IPS-18c (cell line): ENCODE results near the gene MUC21.

Source experiments
- H3K4me3 ChIP-seq: 2 replicates; pipeline ENCODE4 v1.7.0; 2013; ENCODE audit warnings: low read depth, mild to moderate bottlenecking, low read length, moderate library complexity; ENCODE audit not compliant: insufficient read depth
- H3K9me3 ChIP-seq: one replicate; pipeline ENCODE4 v1.6.1; 2013; ENCODE audit warnings: mild to moderate bottlenecking, low read length, moderate library complexity; ENCODE audit not compliant: control insufficient read depth, insufficient read depth

The MUC21 gene

DNA sequence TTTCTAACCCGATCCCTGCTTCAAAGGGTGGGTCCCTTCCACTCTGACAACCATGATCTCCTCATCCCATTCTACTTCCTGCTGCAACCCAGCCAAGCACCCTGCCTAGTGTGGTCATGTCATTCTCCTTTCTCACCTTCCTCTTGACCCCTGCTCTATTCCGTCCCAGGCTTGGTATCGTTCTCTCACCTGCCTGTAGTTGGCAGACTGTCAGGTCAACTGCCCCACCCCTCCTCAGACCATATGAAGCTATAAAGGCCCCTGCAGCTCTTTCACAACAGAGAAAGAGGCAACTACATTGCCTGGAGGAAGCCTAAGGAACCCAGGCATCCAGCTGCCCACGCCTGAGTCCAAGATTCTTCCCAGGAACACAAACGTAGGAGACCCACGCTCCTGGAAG lies at the start of gene MUC21:
Gene MUC21, plus strand, starts transcription at position 280 of the 400 bp plus-strand sequence. CDS start 241 bp downstream, outside the sequence.
- H3K4me3 ChIP-seq: no peak within 1 kb of the TSS
- H3K9me3 ChIP-seq: no peaks in the 10 kb centered on the region

DNA sequence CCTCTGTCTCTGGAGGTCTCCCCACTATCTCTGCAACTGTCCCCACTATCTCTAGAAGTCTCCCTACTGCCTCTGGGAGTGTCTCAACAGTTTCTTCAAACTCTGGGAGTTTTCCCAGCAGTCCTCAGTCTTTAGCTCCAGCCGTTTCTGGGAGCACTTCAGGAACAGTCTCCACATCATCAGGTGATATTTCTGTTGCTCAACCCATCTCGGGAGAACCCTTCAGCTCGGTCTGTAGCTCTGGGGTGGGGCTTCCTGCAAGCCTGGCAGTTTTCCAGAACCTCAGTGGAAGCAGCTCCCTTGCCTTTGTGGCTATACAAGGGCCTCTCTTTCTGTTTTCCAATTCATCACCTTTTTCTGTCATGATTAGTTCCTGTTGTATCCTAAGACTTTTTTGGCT lies 48.5 kb upstream of the MUC21 start:
- Histone ChIP-seq H3K9me3 (no peaks in the 10 kb centered on the region), H3K4me3 (no peak overlapping the region)

DNA sequence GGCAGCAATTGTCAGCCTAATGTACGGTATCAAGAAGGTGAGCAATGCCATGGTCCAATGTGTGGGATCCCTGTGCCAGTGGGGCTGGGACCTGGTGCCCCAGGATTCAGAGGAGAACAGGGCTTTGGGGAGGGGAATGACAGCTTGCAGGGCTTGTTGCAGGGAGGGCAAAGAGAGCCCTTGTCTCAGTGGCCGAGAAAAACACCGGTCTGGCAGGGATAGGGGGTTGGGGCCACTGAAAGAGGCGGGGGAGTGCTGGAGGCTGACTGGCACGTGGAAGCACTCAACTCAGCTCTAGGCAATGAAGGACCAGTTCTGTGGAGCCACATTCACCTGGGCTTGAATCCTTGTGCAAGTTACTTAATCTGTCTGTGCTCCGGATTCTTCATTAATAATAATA lies 46.3 kb upstream of the MUC21 start:
- Histone ChIP-seq H3K4me3 (no peak overlapping the region), H3K9me3 (no peaks in the 10 kb centered on the region)

DNA sequence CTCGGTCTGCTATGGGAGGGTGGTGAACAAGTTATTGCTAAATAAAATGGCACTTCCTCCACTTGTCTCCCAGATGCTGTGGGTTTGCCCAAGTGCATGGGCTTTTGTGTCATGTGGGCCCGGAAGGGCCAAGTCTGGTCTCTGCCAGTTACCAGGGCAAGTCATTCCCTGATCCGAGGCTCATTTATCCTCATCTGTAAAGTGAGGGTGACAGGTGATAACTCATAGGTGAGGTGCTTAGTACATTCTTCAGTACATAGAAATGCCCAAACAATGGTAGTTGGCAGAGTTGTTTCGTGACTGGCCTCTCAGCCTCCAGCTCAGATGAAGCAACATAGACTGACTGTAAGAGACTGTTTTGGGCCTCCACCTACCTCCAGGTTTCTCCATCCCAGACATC lies 44.8 kb upstream of the MUC21 start:
- Histone ChIP-seq H3K9me3 (no peaks in the 10 kb centered on the region), H3K4me3 (no peak overlapping the region)

DNA sequence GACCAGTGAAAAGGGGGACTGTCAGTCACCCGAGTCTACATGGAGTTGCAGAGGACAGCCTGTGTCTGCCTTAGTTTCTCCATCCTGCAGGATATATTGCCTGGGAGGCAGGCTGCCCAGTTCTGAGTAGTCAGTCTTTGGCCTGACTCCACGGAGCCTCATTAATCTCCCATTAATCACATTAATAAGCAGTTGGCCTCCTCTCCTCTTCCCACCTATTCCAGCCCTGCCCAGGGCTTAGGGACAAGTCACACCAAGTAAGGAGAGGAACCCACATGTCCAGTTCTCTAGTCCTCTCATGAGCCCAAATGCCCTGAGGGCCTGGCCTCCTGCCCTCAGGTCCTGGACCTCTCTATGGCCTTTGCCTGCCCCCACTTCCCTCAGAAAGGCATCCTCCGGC lies 44.0 kb upstream of the MUC21 start:
- no peaks in the 10 kb centered on the region for H3K9me3 ChIP-seq
- no peak overlapping the region for H3K4me3 ChIP-seq

DNA sequence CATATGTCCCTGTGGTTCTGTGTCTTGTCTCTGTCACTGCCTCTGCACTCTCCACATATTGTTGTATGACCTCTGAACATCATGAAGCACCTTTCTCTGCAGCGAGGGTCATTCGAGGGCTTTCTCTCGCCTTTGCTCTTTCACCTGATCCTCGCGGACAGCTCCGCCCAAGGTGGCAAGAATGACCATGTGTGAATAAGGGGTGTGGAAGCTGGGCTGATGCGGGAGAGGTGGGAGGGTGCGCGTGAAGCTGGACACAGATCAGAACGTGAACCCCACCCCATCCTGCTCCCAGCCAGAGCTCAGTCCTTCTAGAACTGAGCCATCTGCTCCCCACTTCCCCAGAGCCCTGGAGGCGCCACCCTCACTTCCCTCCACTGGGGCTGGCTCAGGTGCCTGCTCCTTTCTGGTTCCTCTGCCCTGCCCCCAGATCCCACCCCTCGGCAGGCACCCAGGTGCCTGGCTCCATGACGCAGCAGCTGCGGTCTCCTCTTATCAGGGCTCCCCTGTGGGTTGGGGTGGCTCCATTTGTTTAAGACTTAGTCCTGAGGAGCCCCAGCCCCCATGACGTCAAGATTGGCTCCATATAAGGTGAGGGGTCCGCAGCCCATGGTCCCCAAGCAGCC lies 43.0 kb upstream of the MUC21 start, which contains the start of gene MUCL3:
Gene MUCL3, plus strand, starts transcription at position 613 of the 626 bp plus-strand sequence. CDS start 27 bp downstream, outside the sequence.
- Histone ChIP-seq H3K9me3 (no peaks in the 10 kb centered on the region), H3K4me3 (no peak within 1 kb of the TSS)

DNA sequence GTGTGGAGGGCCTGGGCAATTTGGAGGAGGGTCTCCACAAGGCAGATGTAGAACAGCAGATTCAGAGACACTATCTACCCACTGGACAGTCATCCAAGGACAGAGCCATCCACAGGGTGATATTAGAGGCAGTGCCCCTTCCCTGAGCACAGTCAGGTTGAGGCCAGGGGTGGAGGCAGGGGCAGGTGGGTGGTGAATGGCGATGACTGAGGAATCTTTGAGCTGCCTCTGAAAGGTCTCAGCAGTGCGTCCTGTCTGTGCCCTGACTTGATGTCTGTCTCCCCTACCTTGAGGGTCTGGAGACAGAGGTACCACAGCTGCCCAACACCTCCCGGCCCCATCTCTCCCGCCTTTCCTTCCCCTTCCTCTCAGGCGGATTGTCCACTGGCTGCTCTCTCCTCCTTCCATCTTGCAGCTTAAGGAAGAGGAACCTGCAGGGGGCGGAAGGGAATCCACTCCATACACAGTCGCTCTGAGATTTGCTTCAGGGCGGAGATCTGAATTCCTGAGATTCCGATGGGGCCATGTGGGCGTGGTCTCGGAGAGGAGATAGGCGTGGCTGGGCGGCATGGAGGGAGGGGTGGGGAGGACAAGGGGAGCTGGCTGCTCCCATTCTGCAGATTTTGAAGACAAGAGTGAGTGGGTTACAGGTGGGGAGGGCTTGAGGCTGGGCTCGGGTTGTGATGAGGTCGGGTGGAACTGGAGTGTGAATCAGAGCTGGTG lies 41.0 kb upstream of the MUC21 start:
- Histone ChIP-seq H3K4me3 (no peak overlapping the region), H3K9me3 (no peaks in the 10 kb centered on the region)

DNA sequence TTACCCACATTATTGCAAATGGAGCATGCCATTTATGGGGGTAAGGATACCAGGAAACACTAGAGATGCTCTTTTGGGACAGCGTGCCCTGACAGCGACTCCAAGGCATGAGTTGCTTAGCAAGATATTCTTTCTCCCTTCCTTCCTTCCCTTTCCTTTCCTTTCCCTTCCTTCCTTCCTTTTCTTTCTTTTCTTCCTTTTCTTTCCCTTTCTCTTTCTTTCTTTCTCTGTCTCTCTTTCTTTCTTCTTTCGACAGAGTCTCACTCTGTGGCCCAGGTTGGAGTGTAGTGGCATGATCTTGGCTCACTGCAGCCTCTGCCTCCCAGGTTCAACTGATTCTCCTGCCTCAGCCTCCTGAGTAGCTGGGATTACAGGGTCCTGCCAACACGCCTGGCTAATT lies 39.5 kb upstream of the MUC21 start:
- no peak overlapping the region for H3K4me3 ChIP-seq
- H3K9me3 ChIP-seq: no peaks in the 10 kb centered on the region

DNA sequence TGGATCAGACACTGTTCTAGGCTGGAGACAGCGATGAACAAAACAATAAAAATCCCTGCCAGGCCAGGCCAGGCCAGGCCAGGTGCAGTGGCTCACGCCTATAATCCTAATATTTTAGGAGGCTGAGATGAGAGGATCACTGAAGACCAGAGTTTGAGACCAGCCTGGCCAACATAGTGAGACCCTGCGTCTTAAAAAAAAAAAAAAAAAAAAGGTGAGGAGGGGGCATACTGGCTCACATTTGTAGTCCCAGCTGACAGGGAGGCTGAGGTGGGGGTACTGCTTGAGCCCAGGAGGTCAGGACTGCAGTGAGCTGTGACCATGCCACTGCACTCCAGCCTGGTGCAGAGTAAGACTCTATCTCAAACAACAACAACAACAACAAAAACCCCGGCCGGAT lies 38.2 kb upstream of the MUC21 start:
- no peak overlapping the region for H3K4me3 ChIP-seq

DNA sequence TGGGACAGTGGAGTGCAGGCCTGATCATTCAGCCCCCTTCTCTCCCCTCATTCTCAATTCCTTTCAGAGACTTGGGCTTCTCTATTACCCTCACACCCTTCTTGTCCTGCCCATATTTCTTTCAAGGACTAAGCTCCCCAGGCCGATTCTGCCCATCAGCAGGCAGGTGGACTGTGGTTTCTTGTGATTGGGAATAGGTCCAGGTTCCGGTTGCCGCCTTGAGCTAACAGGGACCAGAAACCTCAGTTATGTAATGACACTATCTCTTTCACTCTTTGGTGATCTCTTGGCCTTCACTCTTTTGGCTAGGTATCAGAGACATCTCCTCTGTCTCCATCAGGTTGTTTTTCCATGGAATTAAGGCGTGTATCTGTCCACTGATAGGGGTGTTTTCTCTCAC lies 36.3 kb upstream of the MUC21 start:
- no peak overlapping the region for H3K4me3 ChIP-seq
- H3K9me3 ChIP-seq: no peaks in the 10 kb centered on the region

More for the DNA sequence above, 38.2 kb upstream of the MUC21 start:
- no peaks in the 10 kb centered on the region for H3K9me3 ChIP-seq

DNA sequence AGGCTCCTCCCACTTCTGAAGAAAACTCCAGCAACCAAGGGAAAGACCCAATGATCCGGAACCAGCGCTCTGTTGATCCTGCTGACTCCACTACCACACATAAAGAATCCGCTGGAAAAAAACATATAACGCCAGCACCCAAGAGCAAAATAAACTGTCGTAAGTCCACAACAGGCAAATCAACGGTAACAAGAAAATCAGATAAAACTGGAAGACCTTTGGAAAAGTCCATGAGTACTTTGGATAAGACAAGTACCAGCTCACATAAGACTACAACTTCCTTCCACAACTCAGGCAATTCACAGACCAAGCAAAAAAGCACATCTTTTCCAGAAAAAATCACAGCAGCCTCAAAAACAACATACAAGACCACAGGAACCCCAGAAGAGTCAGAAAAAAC lies 34.7 kb upstream of the MUC21 start:
- Histone ChIP-seq H3K9me3 (no peaks in the 10 kb centered on the region), H3K4me3 (no peak overlapping the region)

DNA sequence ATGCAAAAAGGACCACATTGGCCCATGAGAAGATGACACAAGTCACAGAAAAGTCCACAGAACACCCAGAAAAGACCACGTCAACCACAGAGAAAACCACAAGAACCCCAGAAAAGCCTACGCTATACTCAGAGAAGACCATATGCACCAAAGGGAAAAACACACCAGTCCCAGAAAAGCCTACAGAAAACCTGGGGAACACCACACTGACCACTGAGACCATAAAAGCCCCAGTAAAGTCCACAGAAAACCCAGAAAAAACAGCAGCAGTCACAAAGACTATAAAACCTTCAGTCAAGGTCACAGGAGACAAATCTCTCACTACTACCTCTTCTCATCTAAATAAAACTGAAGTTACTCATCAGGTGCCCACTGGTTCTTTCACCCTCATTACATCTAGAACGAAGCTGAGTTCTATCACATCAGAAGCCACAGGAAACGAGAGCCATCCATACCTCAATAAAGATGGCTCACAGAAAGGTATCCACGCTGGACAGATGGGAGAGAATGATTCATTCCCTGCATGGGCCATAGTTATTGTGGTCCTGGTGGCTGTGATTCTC lies 31.5 kb upstream of the MUC21 start:
- no peak overlapping the region for H3K4me3 ChIP-seq
- H3K9me3 ChIP-seq: no peaks in the 10 kb centered on the region

DNA sequence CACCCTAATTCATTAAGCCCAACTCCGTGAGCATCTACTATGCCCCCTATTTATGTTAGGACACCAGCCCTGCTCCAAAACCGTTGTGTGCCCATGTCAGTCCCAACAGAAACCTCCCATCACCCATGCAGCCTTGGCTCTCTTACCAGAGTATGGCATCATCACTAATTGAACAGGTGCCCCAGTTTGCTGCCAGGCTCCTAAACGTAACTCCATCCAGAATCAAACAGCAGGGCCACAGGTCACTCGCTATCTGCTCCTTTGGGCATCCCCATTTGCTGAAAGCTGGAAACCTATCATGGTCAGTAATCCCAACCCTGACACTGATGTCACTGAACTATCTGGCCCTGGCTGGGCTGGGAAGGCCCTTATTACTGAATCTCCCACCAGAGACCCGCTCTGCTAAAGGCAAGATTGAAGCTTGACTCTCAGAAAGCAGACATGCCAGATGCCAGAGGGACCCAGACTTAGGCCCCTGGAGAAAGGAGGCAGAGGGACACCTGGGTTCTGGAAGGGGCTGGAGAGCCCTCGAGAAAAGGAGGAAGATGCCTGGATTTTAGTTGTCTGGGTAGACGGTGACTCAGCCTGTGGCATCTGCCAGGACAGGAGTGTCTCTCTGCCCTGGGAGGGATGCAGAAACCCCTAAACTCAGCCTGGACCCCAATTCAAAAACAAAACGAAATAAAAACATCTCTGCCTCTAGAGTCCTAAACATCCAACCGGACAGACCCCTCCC lies 28.7 kb upstream of the MUC21 start:
- H3K9me3 ChIP-seq: no peaks in the 10 kb centered on the region
- peak overlapping the region; percentile 59; the same call in 1 of the 2 replicates for H3K4me3 ChIP-seq

DNA sequence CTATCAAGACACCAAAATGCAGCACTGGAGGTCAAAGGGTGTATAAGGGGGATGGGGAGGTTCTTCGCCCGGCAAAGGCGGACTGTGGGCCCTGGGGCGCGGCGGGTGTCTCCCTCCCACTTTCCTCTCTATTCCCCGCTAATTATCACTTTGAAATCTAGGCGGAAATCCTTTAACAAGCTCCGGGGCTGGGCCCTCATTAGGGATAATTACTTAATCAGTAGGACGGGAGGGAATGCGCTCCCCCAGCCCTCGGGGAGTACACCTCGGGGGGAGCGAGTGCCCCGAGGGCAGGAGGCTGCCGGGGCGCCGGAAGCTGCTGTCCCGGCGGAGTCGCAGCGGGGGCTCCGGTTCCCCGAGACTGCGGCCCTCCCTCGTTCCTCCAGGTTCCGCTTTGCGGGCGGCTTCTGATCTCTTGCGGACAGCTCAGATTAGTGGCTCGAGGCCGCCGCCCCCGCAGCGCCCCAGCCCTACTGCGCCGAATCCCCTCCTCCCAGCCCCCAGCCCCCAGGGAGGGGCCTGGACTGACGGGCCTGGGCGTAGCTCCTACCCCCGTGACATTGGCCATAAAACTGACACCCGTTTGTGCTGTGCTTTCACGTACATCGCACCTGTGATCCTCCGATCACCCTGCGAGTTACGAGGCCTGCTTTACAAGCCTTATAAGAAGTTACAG lies 28.0 kb upstream of the MUC21 start:
- H3K4me3 ChIP-seq: peak overlapping the region; percentile 59

DNA sequence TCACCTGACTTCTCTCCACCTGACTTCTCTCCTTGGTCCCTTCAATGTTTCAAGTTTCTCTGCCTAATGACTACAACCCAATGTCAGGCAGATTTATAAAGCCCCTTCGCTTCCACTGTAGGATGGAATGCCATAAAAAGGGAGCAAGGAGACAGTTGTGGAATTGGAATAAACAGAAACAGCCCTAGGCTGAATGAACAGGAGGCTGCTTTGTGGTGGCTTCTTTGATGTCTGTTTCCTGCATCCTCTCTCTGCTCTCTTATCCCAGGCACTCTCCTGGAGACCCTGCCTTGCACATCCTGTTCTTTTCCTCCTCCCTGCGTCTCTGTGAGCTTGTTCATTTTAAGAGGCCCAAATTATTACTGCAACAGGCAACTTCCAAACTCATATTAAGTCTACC lies 25.8 kb upstream of the MUC21 start:
- Histone ChIP-seq H3K9me3 (no peaks in the 10 kb centered on the region), H3K4me3 (no peak overlapping the region)

More for the DNA sequence above, 28.0 kb upstream of the MUC21 start:
- no peaks in the 10 kb centered on the region for H3K9me3 ChIP-seq

DNA sequence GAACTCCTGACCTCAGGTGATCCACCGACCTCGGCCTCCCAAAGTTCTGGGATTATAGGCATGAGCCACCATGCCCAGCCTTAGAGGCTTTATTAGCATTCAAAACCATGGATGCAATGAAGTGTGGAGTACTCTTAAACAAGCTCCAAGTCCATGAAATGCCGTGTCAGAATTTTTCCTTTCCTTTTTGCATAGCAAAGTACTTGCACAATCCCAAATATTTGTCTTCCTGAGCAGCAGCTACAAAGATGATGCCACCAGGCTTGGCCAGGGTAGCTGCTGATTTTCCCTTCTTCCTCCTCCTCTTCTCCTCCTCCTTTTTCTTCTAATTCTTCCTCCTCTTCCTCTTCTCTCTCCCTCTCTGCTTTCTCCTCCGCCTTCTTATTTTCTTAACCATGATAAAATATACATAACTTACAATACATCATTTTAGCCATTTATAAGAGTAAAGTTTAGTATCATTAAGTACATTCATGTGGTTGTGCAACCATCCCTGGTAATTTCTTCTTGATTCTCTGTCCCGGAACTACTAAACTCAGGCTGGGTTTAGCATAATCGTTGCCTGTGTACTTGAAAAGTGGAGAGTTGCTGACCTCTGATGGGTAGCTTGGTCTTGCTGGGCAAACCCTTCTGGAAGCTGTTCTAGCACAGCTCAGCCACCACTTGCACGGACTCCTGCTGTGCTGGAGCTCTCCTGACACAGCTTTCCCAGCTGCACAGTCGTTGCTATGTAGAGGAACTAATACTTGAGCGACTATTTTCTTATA lies 22.4 kb upstream of the MUC21 start:
- H3K9me3 ChIP-seq: no peaks in the 10 kb centered on the region
- no peak overlapping the region for H3K4me3 ChIP-seq

DNA sequence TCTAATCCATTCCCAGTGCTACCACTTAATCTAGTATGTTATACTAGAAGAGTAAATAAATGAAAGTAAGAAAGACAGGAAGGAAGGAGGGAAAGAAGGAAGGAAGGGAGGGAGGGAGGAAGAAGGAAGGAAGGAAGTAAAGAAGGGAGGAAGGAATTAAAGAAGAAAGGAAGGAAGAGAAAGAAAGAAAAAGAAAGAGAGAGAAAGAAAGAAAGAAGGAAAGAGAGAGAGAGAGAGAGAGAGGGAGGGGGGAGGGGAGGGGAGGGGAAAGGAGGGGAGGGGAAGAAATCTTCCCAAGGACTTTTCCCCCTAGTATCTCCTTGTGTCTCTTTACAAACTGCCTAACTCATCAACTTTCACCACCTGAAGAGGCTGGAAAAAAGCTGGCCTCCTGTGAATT lies 20.8 kb upstream of the MUC21 start:
- no peak overlapping the region for H3K4me3 ChIP-seq
- H3K9me3 ChIP-seq: no peaks in the 10 kb centered on the region
